Measurements from ENCODE around the gene ADAM22.

ADAM22 gene

GRCh38 chr7:88167223-88167622 is 233.2 kb downstream of the ADAM22 start:
- DNase-seq (ENCODE audit: low read depth in 2 of 2), result no peak

- DNase-seq (ENCODE audit: low read depth in 2 of 2), result no peak
Observed at GRCh38 chr7:88167721-88168120, 233.7 kb downstream of the ADAM22 start.

- no peak for DNase-seq (ENCODE audit: low read depth in 2 of 2)
Observed at GRCh38 chr7:88169717-88170320, 235.8 kb downstream of the ADAM22 start.

- no peak for DNase-seq (ENCODE audit: low read depth in 2 of 2)
Observed at GRCh38 chr7:88172842-88173241, 238.8 kb downstream of the ADAM22 start.

- no peak for DNase-seq (ENCODE audit: low read depth in 2 of 2)
Observed at GRCh38 chr7:88176190-88176589, 242.1 kb downstream of the ADAM22 start.

- no peak for DNase-seq (ENCODE audit: low read depth in 2 of 2)
Observed at GRCh38 chr7:88183051-88183450, 249.0 kb downstream of the ADAM22 start.

- DNase-seq (ENCODE audit: low read depth in 2 of 2), result no peak
Observed at GRCh38 chr7:88184848-88185304, 250.8 kb downstream of the ADAM22 start.

GRCh38 chr7:88185650-88186049 is 251.6 kb downstream of the ADAM22 start:
- no peak for DNase-seq (ENCODE audit: low read depth in 2 of 2)

- DNase-seq (ENCODE audit: low read depth in 2 of 2), result no peak
Observed at GRCh38 chr7:88191911-88192310, 257.9 kb downstream of the ADAM22 start.

GRCh38 chr7:88200261-88200660 is 266.2 kb downstream of the ADAM22 start:
- no peak for DNase-seq (ENCODE audit: low read depth in 2 of 2)

GRCh38 chr7:88200789-88201188 is 266.7 kb downstream of the ADAM22 start:
- no peak for DNase-seq (ENCODE audit: low read depth in 2 of 2)

GRCh38 chr7:88201305-88201704 is 267.3 kb downstream of the ADAM22 start:
- no peak for DNase-seq (ENCODE audit: low read depth in 2 of 2)

GRCh38 chr7:88202278-88202677 is 268.2 kb downstream of the ADAM22 start:
- no peak for DNase-seq (ENCODE audit: low read depth in 2 of 2)

- DNase-seq (ENCODE audit: low read depth in 2 of 2), result no peak
Observed at GRCh38 chr7:88202799-88203198, 268.7 kb downstream of the ADAM22 start.

- DNase-seq (ENCODE audit: low read depth in 2 of 2), result no peak
Observed at GRCh38 chr7:88203401-88203800, 269.4 kb downstream of the ADAM22 start.

GRCh38 chr7:88204525-88205110 is 270.6 kb downstream of the ADAM22 start:
- DNase-seq (ENCODE audit: low read depth in 2 of 2), result no peak

- no peak for DNase-seq (ENCODE audit: low read depth in 2 of 2)
Observed at GRCh38 chr7:88205179-88205578, 271.1 kb downstream of the ADAM22 start.

- no peak for DNase-seq (ENCODE audit: low read depth in 2 of 2)
Observed at GRCh38 chr7:88206254-88206653, 272.2 kb downstream of the ADAM22 start.

- no peak for DNase-seq (ENCODE audit: low read depth in 2 of 2)
Observed at GRCh38 chr7:88208521-88208920, 274.5 kb downstream of the ADAM22 start.

- no peak for DNase-seq (ENCODE audit: low read depth in 2 of 2)
Observed at GRCh38 chr7:88212918-88213317, 278.9 kb downstream of the ADAM22 start.

- no peak for DNase-seq (ENCODE audit: low read depth in 2 of 2)
Observed at GRCh38 chr7:88214456-88214855, 280.4 kb downstream of the ADAM22 start.

GRCh38 chr7:88215295-88215694 is 281.2 kb downstream of the ADAM22 start:
- DNase-seq (ENCODE audit: low read depth in 2 of 2), result no peak

- DNase-seq (ENCODE audit: low read depth in 2 of 2), result no peak
Observed at GRCh38 chr7:88216276-88216675, 282.2 kb downstream of the ADAM22 start.
